GM12801 (cell line): ENCODE measurements around the gene GRIFIN.

Source experiments
- TF ChIP-seq, protein P1 (sequence below): IDR thresholded peaks from one replicate; pipeline ENCODE4 v1.5.1; 2011; ENCODE audit warnings: control low read depth; ENCODE audit not compliant: insufficient read length; ENCODE audit errors: extremely low read depth

GRIFIN gene

DNA sequence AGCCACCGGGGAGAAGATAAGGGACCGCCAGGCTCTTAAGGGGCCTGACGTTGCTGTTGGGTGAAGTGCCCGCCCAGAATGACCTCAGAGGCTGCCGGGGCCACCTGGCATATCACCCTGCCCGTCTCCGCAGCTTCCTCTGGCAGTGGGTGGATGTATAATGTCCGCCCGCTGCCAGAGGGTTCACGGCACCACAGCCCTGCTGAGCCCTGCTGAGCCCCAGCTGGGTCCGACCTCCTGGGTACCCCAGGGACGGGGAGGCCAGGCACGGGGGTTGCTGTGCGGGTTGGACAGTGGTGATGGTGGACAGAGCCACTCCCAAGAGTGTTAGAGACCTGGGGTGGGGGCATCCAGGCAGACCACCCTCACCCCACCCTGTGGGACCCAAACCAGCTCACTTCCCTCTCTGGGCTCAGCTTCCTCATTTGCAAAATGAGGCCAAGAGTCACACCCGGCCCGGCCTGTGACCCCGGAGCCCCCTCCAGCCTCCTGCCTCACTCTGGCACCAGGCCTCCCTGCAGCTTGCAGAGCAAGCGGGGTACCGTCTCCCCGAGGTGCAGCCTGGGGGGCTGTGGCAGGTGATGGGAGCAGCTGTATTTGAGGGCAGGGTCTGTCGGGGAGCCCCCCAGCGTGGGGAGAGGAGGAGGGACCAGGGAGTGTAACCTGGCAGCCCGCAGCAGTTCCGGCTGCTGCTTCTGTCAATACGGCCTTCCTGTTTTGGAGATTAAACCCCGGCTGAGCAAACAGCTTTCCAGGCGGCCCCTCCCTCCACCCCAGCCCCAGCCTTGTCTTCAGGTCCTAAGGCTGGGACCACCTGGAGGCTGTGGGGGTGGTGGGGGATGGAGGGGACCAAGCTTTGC is 34.9 kb upstream of the GRIFIN start:
- TF ChIP-seq, protein P1, sequence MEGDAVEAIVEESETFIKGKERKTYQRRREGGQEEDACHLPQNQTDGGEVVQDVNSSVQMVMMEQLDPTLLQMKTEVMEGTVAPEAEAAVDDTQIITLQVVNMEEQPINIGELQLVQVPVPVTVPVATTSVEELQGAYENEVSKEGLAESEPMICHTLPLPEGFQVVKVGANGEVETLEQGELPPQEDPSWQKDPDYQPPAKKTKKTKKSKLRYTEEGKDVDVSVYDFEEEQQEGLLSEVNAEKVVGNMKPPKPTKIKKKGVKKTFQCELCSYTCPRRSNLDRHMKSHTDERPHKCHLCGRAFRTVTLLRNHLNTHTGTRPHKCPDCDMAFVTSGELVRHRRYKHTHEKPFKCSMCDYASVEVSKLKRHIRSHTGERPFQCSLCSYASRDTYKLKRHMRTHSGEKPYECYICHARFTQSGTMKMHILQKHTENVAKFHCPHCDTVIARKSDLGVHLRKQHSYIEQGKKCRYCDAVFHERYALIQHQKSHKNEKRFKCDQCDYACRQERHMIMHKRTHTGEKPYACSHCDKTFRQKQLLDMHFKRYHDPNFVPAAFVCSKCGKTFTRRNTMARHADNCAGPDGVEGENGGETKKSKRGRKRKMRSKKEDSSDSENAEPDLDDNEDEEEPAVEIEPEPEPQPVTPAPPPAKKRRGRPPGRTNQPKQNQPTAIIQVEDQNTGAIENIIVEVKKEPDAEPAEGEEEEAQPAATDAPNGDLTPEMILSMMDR = no peak

- TF ChIP-seq, protein P1 = no peak
Observed at GRCh38 chr7:2510130-2510776, 34.1 kb upstream of the GRIFIN start.

- TF ChIP-seq, protein P1 = no peak
Observed at GRCh38 chr7:2509298-2509906, 33.2 kb upstream of the GRIFIN start.

GRCh38 chr7:2508327-2509215 is 32.4 kb upstream of the GRIFIN start:
- TF ChIP-seq, protein P1 = no peak

- TF ChIP-seq, protein P1 = no peak
Observed at GRCh38 chr7:2507917-2508306, 31.7 kb upstream of the GRIFIN start.

- TF ChIP-seq, protein P1 = no peak
Observed at GRCh38 chr7:2507208-2507916, 31.2 kb upstream of the GRIFIN start.
